Measurements from ENCODE around the gene ALKBH2.

ALKBH2 gene

DNA sequence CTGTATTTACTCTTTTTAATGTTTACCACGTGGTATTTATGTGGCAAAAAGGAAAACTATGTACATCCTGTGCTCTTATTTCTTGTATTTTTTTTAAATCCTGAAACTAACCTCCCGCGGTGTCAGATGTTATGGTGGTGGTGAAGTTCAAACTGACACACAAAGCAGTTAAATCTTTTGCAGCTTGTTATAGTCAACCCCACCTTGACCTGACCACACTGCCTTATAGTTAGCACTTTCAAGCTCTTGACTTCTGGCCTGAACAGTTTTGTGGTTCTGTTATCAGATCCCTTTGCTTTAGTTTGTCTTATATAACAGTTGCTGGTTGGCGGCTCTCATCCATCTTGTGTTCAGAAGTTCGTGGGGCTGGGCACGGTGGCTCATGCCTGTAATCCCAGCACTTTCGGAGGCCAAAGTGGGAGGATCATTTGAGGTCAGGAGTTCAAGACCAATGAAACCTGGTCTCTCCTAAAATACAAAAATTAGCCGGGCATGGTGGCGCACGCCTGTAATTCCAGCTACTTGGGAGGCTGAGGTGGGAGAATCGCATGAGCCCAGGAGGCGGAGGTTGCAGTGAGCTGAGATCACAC is 6.3 kb upstream of the ALKBH2 start:
- TF ChIP-seq ZFP30 (CRISPR knock-in tag; IDR thresholded peaks at IDR 0.05): no peak
- no peak for TF ChIP-seq GLIS3 (CRISPR knock-in tag; IDR thresholded peaks at IDR 0.05)
- TF ChIP-seq, protein P1, sequence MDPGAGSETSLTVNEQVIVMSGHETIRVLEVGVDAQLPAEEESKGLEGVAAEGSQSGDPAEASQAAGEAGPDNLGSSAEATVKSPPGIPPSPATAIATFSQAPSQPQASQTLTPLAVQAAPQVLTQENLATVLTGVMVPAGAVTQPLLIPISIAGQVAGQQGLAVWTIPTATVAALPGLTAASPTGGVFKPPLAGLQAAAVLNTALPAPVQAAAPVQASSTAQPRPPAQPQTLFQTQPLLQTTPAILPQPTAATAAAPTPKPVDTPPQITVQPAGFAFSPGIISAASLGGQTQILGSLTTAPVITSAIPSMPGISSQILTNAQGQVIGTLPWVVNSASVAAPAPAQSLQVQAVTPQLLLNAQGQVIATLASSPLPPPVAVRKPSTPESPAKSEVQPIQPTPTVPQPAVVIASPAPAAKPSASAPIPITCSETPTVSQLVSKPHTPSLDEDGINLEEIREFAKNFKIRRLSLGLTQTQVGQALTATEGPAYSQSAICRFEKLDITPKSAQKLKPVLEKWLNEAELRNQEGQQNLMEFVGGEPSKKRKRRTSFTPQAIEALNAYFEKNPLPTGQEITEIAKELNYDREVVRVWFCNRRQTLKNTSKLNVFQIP (CRISPR knock-in tag; IDR thresholded peaks at IDR 0.05; ENCODE audit: borderline replicate concordance, low read depth): no peak
- TF ChIP-seq, protein P2, sequence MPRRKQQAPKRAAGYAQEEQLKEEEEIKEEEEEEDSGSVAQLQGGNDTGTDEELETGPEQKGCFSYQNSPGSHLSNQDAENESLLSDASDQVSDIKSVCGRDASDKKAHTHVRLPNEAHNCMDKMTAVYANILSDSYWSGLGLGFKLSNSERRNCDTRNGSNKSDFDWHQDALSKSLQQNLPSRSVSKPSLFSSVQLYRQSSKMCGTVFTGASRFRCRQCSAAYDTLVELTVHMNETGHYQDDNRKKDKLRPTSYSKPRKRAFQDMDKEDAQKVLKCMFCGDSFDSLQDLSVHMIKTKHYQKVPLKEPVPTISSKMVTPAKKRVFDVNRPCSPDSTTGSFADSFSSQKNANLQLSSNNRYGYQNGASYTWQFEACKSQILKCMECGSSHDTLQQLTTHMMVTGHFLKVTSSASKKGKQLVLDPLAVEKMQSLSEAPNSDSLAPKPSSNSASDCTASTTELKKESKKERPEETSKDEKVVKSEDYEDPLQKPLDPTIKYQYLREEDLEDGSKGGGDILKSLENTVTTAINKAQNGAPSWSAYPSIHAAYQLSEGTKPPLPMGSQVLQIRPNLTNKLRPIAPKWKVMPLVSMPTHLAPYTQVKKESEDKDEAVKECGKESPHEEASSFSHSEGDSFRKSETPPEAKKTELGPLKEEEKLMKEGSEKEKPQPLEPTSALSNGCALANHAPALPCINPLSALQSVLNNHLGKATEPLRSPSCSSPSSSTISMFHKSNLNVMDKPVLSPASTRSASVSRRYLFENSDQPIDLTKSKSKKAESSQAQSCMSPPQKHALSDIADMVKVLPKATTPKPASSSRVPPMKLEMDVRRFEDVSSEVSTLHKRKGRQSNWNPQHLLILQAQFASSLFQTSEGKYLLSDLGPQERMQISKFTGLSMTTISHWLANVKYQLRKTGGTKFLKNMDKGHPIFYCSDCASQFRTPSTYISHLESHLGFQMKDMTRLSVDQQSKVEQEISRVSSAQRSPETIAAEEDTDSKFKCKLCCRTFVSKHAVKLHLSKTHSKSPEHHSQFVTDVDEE (CRISPR knock-in tag; IDR thresholded peaks at IDR 0.05): no peak
- TF ChIP-seq ZNF8 (CRISPR knock-in tag; IDR thresholded peaks at IDR 0.05): no peak
- no peak for TF ChIP-seq PPARA (CRISPR knock-in tag; IDR thresholded peaks at IDR 0.05; ENCODE audit: borderline replicate concordance)
- no peak for TF ChIP-seq ZFP3 (CRISPR knock-in tag; IDR thresholded peaks at IDR 0.05)
- no peak for TF ChIP-seq ISL1 (CRISPR knock-in tag; IDR thresholded peaks at IDR 0.05)
- no peak for TF ChIP-seq ZNF70 (CRISPR knock-in tag; IDR thresholded peaks at IDR 0.05)
- TF ChIP-seq TCF4 (CRISPR knock-in tag; IDR thresholded peaks at IDR 0.05; ENCODE audit: borderline replicate concordance): no peak
- TF ChIP-seq ZNF565 (CRISPR knock-in tag; conservative IDR thresholded peaks at IDR 0.05; ENCODE audit: low read depth): no peak
- TF ChIP-seq OSR1 (CRISPR knock-in tag; IDR thresholded peaks at IDR 0.05): no peak
- no peak for TF ChIP-seq TOX (CRISPR knock-in tag; IDR thresholded peaks at IDR 0.05; ENCODE audit: borderline replicate concordance)
- TF ChIP-seq ZC3H10 (CRISPR knock-in tag; IDR thresholded peaks at IDR 0.05): no peak
- TF ChIP-seq BACH2 (CRISPR knock-in tag; IDR thresholded peaks at IDR 0.05; ENCODE audit: borderline replicate concordance): no peak
- TF ChIP-seq ESRRG (CRISPR knock-in tag; IDR thresholded peaks at IDR 0.05): no peak
- TF ChIP-seq RARB (CRISPR knock-in tag; IDR thresholded peaks at IDR 0.05): no peak
- TF ChIP-seq, protein P3, sequence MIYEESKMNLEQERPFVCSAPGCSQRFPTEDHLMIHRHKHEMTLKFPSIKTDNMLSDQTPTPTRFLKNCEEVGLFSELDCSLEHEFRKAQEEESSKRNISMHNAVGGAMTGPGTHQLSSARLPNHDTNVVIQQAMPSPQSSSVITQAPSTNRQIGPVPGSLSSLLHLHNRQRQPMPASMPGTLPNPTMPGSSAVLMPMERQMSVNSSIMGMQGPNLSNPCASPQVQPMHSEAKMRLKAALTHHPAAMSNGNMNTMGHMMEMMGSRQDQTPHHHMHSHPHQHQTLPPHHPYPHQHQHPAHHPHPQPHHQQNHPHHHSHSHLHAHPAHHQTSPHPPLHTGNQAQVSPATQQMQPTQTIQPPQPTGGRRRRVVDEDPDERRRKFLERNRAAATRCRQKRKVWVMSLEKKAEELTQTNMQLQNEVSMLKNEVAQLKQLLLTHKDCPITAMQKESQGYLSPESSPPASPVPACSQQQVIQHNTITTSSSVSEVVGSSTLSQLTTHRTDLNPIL (CRISPR knock-in tag; IDR thresholded peaks at IDR 0.05; ENCODE audit: low read depth): no peak
- no peak for ATAC-seq

DNA sequence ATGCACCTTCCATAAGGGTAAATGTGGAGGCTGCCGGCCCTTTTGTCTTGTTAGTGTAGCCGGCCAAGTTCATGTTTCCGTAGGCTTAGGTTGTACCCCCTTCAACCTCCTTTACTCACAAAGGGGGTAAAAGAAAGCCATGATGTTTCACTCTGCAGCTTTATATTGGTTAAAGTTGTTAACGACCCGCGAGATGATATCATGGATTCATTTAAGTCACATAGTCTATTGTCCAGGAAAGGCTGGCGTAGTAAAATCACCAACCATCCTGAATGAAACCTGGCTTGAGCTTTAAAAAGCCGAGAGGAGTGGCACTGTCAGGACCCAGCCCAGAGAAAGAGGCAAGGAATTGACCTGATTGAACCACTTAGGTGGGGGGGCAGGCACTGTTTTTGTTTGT is 5.4 kb upstream of the ALKBH2 start:
- peak; percentile 4 for ATAC-seq
- no peak for TF ChIP-seq TOX (CRISPR knock-in tag; IDR thresholded peaks at IDR 0.05; ENCODE audit: borderline replicate concordance)
- TF ChIP-seq, protein P4, sequence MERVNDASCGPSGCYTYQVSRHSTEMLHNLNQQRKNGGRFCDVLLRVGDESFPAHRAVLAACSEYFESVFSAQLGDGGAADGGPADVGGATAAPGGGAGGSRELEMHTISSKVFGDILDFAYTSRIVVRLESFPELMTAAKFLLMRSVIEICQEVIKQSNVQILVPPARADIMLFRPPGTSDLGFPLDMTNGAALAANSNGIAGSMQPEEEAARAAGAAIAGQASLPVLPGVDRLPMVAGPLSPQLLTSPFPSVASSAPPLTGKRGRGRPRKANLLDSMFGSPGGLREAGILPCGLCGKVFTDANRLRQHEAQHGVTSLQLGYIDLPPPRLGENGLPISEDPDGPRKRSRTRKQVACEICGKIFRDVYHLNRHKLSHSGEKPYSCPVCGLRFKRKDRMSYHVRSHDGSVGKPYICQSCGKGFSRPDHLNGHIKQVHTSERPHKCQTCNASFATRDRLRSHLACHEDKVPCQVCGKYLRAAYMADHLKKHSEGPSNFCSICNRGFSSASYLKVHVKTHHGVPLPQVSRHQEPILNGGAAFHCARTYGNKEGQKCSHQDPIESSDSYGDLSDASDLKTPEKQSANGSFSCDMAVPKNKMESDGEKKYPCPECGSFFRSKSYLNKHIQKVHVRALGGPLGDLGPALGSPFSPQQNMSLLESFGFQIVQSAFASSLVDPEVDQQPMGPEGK (CRISPR knock-in tag; IDR thresholded peaks at IDR 0.05; ENCODE audit: borderline replicate concordance): no peak
- TF ChIP-seq, protein P5, sequence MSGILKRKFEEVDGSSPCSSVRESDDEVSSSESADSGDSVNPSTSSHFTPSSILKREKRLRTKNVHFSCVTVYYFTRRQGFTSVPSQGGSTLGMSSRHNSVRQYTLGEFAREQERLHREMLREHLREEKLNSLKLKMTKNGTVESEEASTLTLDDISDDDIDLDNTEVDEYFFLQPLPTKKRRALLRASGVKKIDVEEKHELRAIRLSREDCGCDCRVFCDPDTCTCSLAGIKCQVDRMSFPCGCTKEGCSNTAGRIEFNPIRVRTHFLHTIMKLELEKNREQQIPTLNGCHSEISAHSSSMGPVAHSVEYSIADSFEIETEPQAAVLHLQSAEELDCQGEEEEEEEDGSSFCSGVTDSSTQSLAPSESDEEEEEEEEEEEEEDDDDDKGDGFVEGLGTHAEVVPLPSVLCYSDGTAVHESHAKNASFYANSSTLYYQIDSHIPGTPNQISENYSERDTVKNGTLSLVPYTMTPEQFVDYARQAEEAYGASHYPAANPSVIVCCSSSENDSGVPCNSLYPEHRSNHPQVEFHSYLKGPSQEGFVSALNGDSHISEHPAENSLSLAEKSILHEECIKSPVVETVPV (CRISPR knock-in tag; IDR thresholded peaks at IDR 0.05): no peak
- TF ChIP-seq ZNF70 (CRISPR knock-in tag; IDR thresholded peaks at IDR 0.05): no peak
- TF ChIP-seq ISL1 (CRISPR knock-in tag; IDR thresholded peaks at IDR 0.05): no peak
- TF ChIP-seq TCF4 (CRISPR knock-in tag; IDR thresholded peaks at IDR 0.05; ENCODE audit: borderline replicate concordance): no peak
- no peak for TF ChIP-seq GLIS3 (CRISPR knock-in tag; IDR thresholded peaks at IDR 0.05)
- no peak for TF ChIP-seq ZNF565 (CRISPR knock-in tag; conservative IDR thresholded peaks at IDR 0.05; ENCODE audit: low read depth)
- TF ChIP-seq, protein P2 (CRISPR knock-in tag; IDR thresholded peaks at IDR 0.05): no peak
- no peak for TF ChIP-seq ZNF8 (CRISPR knock-in tag; IDR thresholded peaks at IDR 0.05)
- TF ChIP-seq SNAI2 (CRISPR knock-in tag; IDR thresholded peaks at IDR 0.05): no peak
- TF ChIP-seq PPARA (CRISPR knock-in tag; IDR thresholded peaks at IDR 0.05; ENCODE audit: borderline replicate concordance): no peak
- TF ChIP-seq ESRRG (CRISPR knock-in tag; IDR thresholded peaks at IDR 0.05): no peak
- TF ChIP-seq ARNTL (CRISPR knock-in tag; IDR thresholded peaks at IDR 0.05; ENCODE audit: borderline replicate concordance, low read depth): no peak
- no peak for TF ChIP-seq OSR1 (CRISPR knock-in tag; IDR thresholded peaks at IDR 0.05)
- TF ChIP-seq, protein P3 (CRISPR knock-in tag; IDR thresholded peaks at IDR 0.05; ENCODE audit: low read depth): no peak
- TF ChIP-seq ZFP30 (CRISPR knock-in tag; IDR thresholded peaks at IDR 0.05): no peak
- TF ChIP-seq ZC3H10 (CRISPR knock-in tag; IDR thresholded peaks at IDR 0.05): no peak
